Fibroblast of pulmonary artery (primary cell): ENCODE data around the gene ANKRD42.
"Not testable (repeated sequence)": the region's sequence is repeated elsewhere in the genome, so short reads cannot be mapped to it uniquely, and the experiment has no call there.

Source experiments
- DNase-seq: peaks from one replicate; pipeline ENCODE4 v3.0.0-alpha.2; 2010; ENCODE audit warnings: low read depth
- H3K4me3 ChIP-seq: replicated peaks from 2 replicates; pipeline ENCODE4 v1.5.1; 2011; ENCODE audit warnings: low read depth, mild to moderate bottlenecking, control low read depth, low read length, moderate library complexity
- CTCF ChIP-seq: IDR thresholded peaks from 2 replicates; pipeline ENCODE4 v1.5.1; 2011; ENCODE audit warnings: mild to moderate bottlenecking, control low read depth, low read length, inconsistent platforms; ENCODE audit errors: missing control alignments

Gene ANKRD42

GRCh38 chr11:83255366-83255765 lies 61.9 kb downstream of the ANKRD42 start:
- no peak for TF ChIP-seq CTCF
- no peak overlapping the region for H3K4me3 ChIP-seq
- DNase-seq: no peak

DNA sequence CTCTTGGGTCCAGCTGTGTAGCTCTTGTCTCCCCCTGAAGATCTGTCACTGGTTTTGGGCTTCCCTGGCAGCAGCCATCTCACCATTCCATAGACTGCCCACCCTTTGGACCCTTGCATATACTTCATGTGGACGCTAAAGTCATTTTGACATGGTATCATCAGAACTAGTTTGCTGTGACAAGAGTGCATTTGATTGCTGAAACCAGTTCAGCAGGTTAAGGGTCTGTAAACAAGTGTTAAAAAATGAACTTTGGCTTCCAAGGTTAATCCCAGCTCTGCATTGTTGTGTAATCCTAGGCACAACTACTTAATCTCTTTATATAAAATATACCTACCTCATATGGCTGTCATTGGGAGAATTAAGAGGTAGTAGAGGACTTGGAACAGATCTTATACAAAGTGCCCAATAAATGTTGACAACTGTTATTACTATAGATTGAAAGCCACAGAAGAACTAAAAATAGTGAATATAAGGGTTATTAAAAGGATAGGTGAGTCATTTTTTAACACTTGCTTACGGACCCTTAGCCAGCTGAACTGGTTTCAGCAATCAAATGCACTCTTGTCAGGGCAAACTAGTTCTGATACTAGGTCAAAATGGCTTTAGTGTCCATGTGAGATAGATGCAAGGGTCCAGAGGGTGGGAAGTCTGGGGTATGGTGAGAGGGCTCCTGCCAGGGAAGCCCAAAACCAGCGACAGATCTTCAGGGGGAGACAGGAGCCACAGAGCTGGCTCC lies 63.3 kb downstream of the ANKRD42 start:
- no peak for DNase-seq
- no peak for TF ChIP-seq CTCF
- no peak overlapping the region for H3K4me3 ChIP-seq

GRCh38 chr11:83257761-83258168 lies 64.3 kb downstream of the ANKRD42 start:
- no peak for TF ChIP-seq CTCF
- DNase-seq: peak; percentile 80
- no peak overlapping the region for H3K4me3 ChIP-seq

- no peak for TF ChIP-seq CTCF
- DNase-seq: no peak
- no peak overlapping the region for H3K4me3 ChIP-seq
These were observed 66.0 kb downstream of the ANKRD42 start for GRCh38 chr11:83259559-83259958.

- TF ChIP-seq CTCF: no peak
- no peak for DNase-seq
- no peak overlapping the region for H3K4me3 ChIP-seq
These were observed 71.8 kb downstream of the ANKRD42 start for GRCh38 chr11:83265331-83265730.

- not testable (repeated sequence) for H3K4me3 ChIP-seq, DNase-seq
These were observed 75.6 kb downstream of the ANKRD42 start for GRCh38 chr11:83269080-83269479.

- DNase-seq, H3K4me3 ChIP-seq: not testable (repeated sequence)
These were observed 78.2 kb downstream of the ANKRD42 start for GRCh38 chr11:83271734-83272133.

- peak; percentile 48 for DNase-seq
- TF ChIP-seq CTCF: no peak
- H3K4me3 ChIP-seq: no peak overlapping the region
These were observed 79.1 kb downstream of the ANKRD42 start for GRCh38 chr11:83272627-83273026.
